AG08396 (cell line): ENCODE data around the gene DHRS7B.
"Not testable (repeated sequence)": the region's sequence is repeated elsewhere in the genome, so short reads cannot be mapped to it uniquely, and the experiment has no call there.

Experiments used
- DNase-seq: peaks from one replicate; pipeline ENCODE4 v3.0.0; 2012; ENCODE audit warnings: low spot score, mixed read lengths

DHRS7B gene

GRCh38 chr17:21108651-21109050 is 18.1 kb upstream of the DHRS7B start:
- no peak for DNase-seq

GRCh38 chr17:21113049-21113690 is 13.6 kb upstream of the DHRS7B start:
- no peak for DNase-seq

GRCh38 chr17:21113716-21114115 is 13.0 kb upstream of the DHRS7B start:
- no peak for DNase-seq

GRCh38 chr17:21114791-21115190 is 12.0 kb upstream of the DHRS7B start:
- DNase-seq = not testable (repeated sequence)

- DNase-seq = peak; percentile 75
Observed at GRCh38 chr17:21119247-21119918, 7.4 kb upstream of the DHRS7B start.

GRCh38 chr17:21119919-21120249 is 6.9 kb upstream of the DHRS7B start:
- DNase-seq = no peak

GRCh38 chr17:21124086-21124485 is 2.7 kb upstream of the DHRS7B start:
- no peak for DNase-seq

GRCh38 chr17:21124517-21124916 is 2.2 kb upstream of the DHRS7B start:
- not testable (repeated sequence) for DNase-seq

GRCh38 chr17:21125862-21126261 is 902 bp upstream of the DHRS7B start:
- DNase-seq = no peak

- no peak for DNase-seq
Observed at GRCh38 chr17:21127509-21128077, 829 bp downstream of the DHRS7B start.

GRCh38 chr17:21129023-21129681 is 2.4 kb downstream of the DHRS7B start:
- peak; percentile 55 for DNase-seq

GRCh38 chr17:21131137-21131536 is 4.4 kb downstream of the DHRS7B start:
- no peak for DNase-seq

- no peak for DNase-seq
Observed at GRCh38 chr17:21132428-21132827, 5.7 kb downstream of the DHRS7B start.

- DNase-seq = no peak
Observed at GRCh38 chr17:21134559-21134958, 7.8 kb downstream of the DHRS7B start.

- no peak for DNase-seq
Observed at GRCh38 chr17:21140911-21141310, 14.1 kb downstream of the DHRS7B start.

- no peak for DNase-seq
Observed at GRCh38 chr17:21141331-21141730, 14.6 kb downstream of the DHRS7B start.

- not testable (repeated sequence) for DNase-seq
Observed at GRCh38 chr17:21142065-21142464, 15.3 kb downstream of the DHRS7B start.

- no peak for DNase-seq
Observed at GRCh38 chr17:21143695-21144094, 16.9 kb downstream of the DHRS7B start.

GRCh38 chr17:21144299-21144698 is 17.5 kb downstream of the DHRS7B start:
- DNase-seq = not testable (repeated sequence)

- DNase-seq = no peak
Observed at GRCh38 chr17:21146362-21147015, 19.7 kb downstream of the DHRS7B start.

GRCh38 chr17:21149621-21150020 is 22.9 kb downstream of the DHRS7B start:
- DNase-seq = no peak

GRCh38 chr17:21152731-21153130 is 26.0 kb downstream of the DHRS7B start:
- DNase-seq = no peak
